Fibroblast of lung (primary cell): ENCODE results near the gene ZNF680.

Experiments
- CTCF ChIP-seq, 2 donors: IDR thresholded peaks in 1 of 2; conservative IDR thresholded peaks in 1 of 2; 1 replicate in 1 of 2; 2 replicates in 1 of 2; pipeline ENCODE4 v1.5.1; 2011 to 2012; ENCODE audit warnings: low read length in 2 of 2, control low read depth in 1 of 2, inconsistent platforms in 1 of 2, low read depth in 1 of 2, mild to moderate bottlenecking in 1 of 2
- EZH2 ChIP-seq: IDR thresholded peaks from 2 replicates; pipeline ENCODE4 v1.5.1; 2012; ENCODE audit warnings: low read length, control low read depth, mild to moderate bottlenecking; ENCODE audit errors: missing control alignments

- TF ChIP-seq CTCF (conservative IDR thresholded peaks at IDR 0.05 in 1 of 2, IDR thresholded peaks at IDR 0.05 in 1 of 2; ENCODE audit: low read depth in 1 of 2, low read length in 2 of 2): no peak
- no peak for TF ChIP-seq EZH2
These were observed 34.1 kb downstream of the ZNF680 start for GRCh38 chr7:64528770-64529169.
